Uterus (tissue), 2 donors: ENCODE data around the gene ERC2.

Experiments used
- CTCF ChIP-seq, 4 experiments: fragments of 200-600 bp in 2 of 4; fragments of 450-650 bp in 2 of 4; sonication (generic) in 2 of 4; IDR thresholded peaks; one replicate each; pipeline ENCODE4 v1.5.1; 2016 to 2019; ENCODE audit warnings: antibody characterized with exemption in 4 of 4, mild to moderate bottlenecking in 2 of 4, moderate library complexity in 1 of 4
- POLR2A ChIP-seq, 2 donors: fragments of 450-650 bp; IDR thresholded peaks; one replicate each; pipeline ENCODE4 v1.6.1; 2016; ENCODE audit warnings: antibody characterized with exemption in 2 of 2, mild to moderate bottlenecking in 1 of 2, moderate library complexity in 1 of 2

DNA sequence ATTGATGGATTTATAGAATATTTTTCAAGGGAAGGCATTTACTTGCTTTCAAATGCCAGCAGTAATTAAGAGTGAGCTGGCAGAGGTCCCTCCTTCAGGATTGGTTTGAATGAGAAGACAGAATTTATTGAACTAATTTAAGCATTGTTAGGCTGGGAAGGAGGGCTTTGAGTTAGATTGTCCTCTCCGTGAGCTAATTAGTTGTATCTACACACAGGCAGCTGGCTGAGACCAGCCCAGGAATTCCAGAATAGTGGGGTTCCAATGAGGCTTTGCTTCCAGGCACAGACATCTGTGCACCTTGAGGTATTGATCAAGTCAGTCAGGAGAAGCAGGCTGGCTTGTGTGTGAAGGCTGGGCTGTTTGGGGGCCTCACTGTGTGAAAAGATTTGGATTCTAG, 857.1 kb downstream of the ERC2 start:
- TF ChIP-seq CTCF (IDR thresholded peaks at IDR 0.05) (no peak), POLR2A (IDR thresholded peaks at IDR 0.05) (no peak)
